ENCODE measurements around the gene HK1. TPM values are rescaled to one million over a fixed set of nuclear protein-coding genes. Genes with fewer than 3 reads are reported as not detected.

HK1 gene
- total RNA-seq = 86.8 and 115 TPM in 2 replicates

GRCh38 chr10:69278446-69278963, at the start of gene HK1:
TSS of gene HK1 (plus strand) at chr10:69278496.

DNA sequence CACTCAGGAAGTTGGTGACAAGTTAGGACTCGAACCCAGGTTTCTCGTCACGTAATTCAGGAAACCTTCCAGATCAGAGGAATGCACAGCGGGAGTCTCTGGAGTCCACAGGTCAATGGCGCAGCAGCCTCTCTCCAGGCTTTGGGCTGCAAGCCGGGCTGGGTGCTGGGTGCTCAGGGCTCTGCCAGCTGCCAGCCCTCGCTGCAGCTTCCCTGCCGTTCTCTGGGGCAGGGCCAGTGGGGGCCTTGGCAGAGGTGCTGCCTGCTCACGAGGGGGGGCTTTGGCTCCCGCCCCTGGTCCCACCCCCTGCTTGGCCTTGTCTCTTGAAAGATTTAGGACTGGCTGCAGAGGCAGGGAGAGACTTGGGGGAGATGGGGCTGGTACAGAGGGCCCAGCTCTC, 138.4 kb downstream of the HK1 start, which contains the start of gene TACR2:
Gene TACR2, minus strand, starts transcription at position 224 of the 400 bp plus-strand sequence. CDS start 595 bp downstream, outside the sequence.

GRCh38 chr10:69451209-69451783, 173.0 kb downstream of the HK1 start, which contains the start of gene TSPAN15:
TSS of gene TSPAN15 (plus strand) at chr10:69451465. CDS start at chr10:69451595, 130 bp downstream.

Other genes with a start within 250 kb of the HK1 start
- gene SRGN, start 190.4 kb upstream of the HK1 start, total RNA-seq = 0.39 TPM in 1 of 2 replicates, not detected in the other
- gene VPS26A, start 154.3 kb upstream of the HK1 start, total RNA-seq = 21.7 and 22.0 TPM in 2 replicates
- gene SUPV3L1, start 98.3 kb upstream of the HK1 start, total RNA-seq = 19.4 and 19.6 TPM in 2 replicates
- gene HKDC1, start 58.2 kb upstream of the HK1 start, total RNA-seq = under 0.01 TPM in 2 replicates
- not detected in 2 replicates for gene TACR2, start 138.4 kb downstream of the HK1 start, total RNA-seq
- gene TSPAN15, start 173.0 kb downstream of the HK1 start, total RNA-seq = 4.3 and 4.4 TPM in 2 replicates